ENCODE data around the gene RPS15A.
A peak's percentile ranks its signal among the peaks of the same experiment; 100 is the strongest.

RPS15A gene

DNA sequence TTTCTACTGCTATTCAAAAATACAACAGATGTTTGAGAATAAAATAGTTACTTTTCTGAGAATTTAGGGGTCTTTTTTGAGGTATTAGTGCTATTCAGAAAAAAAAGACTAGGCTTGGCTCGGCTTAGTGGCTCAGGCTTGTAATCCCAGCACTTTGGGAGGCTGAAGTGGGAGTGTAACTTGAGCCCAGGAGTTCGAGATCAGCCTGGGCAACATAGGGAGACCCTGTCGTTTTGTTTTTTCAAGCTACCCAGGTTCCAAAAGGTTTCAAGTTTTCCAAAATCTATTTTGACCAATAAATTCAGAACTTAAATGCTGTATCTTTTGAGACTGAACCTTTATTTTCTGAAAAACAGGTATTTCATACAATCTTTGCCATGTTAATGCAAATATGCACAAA, 14.4 kb upstream of the RPS15A start:
- TF ChIP-seq, protein P1, sequence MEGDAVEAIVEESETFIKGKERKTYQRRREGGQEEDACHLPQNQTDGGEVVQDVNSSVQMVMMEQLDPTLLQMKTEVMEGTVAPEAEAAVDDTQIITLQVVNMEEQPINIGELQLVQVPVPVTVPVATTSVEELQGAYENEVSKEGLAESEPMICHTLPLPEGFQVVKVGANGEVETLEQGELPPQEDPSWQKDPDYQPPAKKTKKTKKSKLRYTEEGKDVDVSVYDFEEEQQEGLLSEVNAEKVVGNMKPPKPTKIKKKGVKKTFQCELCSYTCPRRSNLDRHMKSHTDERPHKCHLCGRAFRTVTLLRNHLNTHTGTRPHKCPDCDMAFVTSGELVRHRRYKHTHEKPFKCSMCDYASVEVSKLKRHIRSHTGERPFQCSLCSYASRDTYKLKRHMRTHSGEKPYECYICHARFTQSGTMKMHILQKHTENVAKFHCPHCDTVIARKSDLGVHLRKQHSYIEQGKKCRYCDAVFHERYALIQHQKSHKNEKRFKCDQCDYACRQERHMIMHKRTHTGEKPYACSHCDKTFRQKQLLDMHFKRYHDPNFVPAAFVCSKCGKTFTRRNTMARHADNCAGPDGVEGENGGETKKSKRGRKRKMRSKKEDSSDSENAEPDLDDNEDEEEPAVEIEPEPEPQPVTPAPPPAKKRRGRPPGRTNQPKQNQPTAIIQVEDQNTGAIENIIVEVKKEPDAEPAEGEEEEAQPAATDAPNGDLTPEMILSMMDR (IDR thresholded peaks at IDR 0.05; ENCODE audit: insufficient read depth, missing control alignments) = no peak
- FAIRE-seq = no peak
- no peak for DNase-seq (ENCODE audit: insufficient read length, low spot score)

DNA sequence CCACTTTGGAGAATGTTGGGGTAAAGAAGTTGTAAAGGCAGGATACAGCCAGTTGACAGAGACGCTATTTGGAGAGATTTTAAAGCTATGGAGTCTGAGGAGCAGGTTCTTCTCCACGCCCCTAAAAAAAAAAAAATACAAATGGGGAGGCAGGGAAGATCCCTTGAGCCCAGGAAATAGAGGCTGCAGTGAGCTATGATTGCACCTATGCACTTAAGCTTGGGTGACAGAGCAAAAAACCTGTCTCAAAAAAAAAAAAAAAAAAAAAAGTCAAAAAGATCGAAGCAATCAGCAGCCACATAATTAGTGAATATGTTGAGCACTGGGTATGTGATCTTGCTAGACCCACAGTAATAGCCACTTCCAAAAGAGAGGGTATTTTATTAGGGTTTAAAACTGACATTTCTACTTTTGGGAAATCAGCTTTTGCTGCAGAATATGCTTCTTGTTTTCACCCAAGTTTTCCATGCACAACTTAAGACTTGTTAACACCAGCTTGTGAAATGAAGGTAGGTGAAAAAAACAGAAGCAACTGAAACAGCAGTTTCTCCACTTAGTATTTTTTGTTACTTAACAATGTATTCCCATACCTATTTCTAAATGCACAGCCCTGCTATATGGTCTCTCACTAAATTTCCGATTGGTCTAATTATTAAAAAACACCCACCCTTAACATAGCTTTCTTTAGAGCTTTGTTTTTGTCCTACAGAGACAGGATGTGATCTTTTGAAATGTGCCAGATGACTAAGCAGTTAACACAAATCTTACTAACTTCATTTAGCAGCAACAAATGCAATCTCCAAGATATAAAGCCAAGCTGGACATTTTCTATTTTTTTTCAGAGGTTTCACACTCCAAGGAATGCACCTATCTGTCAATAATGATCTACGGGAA, 13.7 kb upstream of the RPS15A start:
- FAIRE-seq (no peak), DNase-seq (ENCODE audit: insufficient read length, low spot score) (no peak)
- TF ChIP-seq, protein P1 (IDR thresholded peaks at IDR 0.05; ENCODE audit: insufficient read depth, missing control alignments) = no peak

DNA sequence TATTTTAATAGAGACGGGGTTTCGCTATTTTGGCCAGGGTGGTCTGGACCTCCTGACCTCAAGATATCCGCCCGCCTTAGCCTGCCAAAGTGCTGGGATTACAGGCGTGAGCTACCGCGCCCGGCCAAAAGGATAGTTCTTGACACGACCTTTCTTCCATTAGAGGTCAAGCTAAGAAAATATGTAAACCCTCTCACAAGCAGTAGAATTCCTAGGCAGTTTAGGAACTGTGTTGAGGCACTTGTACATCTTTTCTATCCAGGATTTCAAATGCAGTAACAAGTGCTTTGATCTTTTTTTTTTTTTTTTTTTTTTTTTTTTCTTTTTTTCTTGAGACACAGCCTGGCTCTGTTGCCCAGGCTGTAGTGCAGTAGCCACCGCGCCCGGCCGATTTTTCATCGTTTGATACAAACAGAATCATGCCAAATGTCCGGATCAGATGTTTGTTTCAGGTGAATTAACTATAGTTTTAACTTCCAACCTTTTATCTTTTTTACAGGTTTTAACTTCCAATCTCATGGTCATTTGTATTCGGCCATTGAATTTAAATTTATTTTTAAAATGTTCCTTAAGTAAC, 12.7 kb upstream of the RPS15A start:
- DNase-seq (ENCODE audit: insufficient read length, low spot score) (no peak), FAIRE-seq (no peak)
- TF ChIP-seq, protein P1 (IDR thresholded peaks at IDR 0.05; ENCODE audit: insufficient read depth, missing control alignments) = no peak

DNA sequence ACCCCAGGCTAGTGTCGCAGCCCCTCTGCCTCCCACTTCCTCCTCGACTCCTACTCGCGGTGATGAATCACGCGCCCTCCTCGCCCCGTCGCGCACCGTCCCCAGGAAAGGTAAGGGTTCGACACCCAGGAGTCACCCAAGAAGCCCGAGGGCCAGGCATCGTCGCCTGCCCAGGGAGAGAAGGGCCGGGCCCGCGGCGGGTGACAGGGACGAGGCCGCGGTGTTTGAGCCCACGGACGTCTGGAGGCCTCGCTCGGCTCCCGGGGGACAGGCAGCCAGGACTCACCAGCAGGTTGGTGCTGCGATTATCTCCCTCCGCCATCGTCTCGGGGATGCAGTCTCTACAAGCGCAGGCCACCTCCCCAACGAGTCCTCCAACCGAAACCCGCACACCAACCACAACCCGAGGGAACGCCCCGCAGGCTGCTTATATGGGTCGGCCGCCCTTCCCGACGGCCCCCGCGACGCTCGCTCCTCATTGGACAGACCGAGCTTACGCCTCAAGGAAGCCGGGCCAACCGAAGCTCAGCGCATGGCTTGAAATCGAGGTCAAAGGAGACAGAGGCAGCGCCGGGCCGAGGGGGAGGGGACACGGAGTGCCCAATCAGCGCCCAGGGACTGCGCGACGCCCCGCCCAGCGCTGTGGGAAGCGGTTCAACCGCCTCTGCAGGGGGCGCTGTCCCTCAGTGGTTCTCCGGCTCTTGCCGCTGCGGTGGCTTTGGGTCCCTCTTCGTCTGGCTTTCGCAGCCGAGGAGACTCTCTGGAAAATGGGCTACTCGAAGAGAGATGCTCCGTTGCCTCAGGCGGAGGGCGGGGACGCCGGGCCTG, 11.2 kb upstream of the RPS15A start, which contains the start of gene ARL6IP1:
ARL6IP1 (minus strand) TSS at position 405 of the 828 bp plus-strand sequence; CDS start at position 322, 83 bp downstream.
- DNase-seq (ENCODE audit: insufficient read length, low spot score) (peak; percentile 77), FAIRE-seq (no peak)
- TF ChIP-seq, protein P1 (IDR thresholded peaks at IDR 0.05; ENCODE audit: insufficient read depth, missing control alignments) = peak; percentile 82

DNA sequence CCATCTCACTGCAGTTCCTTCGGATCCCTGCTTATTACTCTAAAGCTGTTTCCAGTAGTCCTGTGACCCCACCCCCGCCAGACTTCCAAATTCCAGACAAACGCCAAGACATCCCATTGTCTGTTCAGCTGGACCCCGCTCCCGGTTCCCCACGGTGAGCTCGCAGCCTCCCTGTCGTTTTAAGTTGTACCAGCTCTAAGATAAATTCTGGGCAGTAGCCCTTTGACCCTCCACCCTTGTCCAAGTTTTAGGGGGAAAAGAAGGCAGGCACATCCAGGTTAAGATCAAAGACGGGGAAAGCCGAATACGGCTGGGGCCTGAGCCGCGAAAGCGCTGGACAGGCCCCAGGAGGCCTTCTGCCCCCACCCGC, 10.6 kb upstream of the RPS15A start:
- TF ChIP-seq, protein P1 (IDR thresholded peaks at IDR 0.05; ENCODE audit: insufficient read depth, missing control alignments) = no peak
- DNase-seq (ENCODE audit: insufficient read length, low spot score) (no peak), FAIRE-seq (no peak)

DNA sequence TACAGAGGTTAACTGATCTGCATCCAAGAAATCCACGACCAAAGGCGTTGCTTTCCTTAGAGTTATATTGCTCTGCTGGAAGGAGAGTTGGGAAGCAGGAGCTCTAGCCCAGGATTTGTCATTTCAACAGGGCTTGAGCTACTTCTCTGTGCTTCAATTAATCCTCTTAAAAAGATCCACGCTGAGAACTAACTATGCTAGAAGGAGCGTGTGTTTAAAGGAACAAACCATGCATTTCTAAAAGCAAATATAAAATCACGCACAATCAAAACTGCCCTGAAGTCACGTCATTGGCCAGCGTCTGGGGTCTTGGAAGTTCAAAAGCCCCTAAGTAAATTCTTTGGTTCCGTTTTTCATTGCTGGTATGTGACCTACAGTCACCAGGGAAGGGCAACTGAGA, 10.2 kb upstream of the RPS15A start:
- TF ChIP-seq, protein P1 (IDR thresholded peaks at IDR 0.05; ENCODE audit: insufficient read depth, missing control alignments) = no peak
- DNase-seq (ENCODE audit: insufficient read length, low spot score) = no peak
- FAIRE-seq = no peak
